HG03064 (cell line): ENCODE data around the gene LGALS4.
"Not testable (repeated sequence)": the region's sequence is repeated elsewhere in the genome, so short reads cannot be mapped to it uniquely, and the experiment has no call there.

ENCODE experiments used
- ATAC-seq: cut with Tn5 transposase; IDR thresholded peaks from one replicate; pipeline ENCODE4 v1.9.1; 2021; ENCODE audit warnings: low read depth; ENCODE audit not compliant: unreplicated experiment

Gene LGALS4

DNA sequence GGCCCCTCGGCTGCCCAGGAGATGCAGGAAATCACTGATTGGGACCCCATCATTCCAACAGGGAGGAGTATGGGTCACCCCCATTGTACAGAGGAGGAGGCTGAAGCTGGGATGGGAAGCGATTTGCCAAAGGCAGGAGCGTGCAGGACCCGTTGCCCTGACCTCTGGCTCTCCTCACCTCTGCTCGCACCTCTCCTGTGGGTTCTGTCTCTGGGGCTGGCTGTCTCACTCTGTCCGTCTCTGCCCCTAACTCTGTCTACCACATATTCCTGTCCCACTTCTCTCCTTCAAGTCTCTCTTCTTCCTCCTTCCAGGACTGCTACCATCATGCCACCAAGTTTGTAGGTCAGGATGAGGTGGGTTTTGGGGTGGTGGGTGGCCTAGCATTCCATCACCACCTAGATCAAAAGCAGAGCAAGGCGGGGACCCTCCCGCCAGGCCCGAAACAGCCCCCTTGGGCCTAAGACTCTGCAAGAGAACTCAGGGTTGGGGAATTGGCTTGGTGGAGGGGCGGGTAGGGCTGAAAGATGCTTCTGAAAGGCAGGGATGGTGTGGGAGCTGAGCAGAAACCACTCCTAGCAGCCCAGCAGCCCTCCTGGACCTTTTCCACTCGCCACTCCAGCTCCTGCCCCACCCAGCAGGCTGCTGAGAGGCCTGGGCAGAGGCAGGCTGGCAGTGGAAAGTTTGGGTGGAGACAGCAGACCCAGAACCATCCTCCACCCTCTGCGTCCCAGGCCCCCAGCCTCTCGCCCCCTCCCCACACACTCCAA lies 38.4 kb downstream of the LGALS4 start:
- ATAC-seq: no peak

DNA sequence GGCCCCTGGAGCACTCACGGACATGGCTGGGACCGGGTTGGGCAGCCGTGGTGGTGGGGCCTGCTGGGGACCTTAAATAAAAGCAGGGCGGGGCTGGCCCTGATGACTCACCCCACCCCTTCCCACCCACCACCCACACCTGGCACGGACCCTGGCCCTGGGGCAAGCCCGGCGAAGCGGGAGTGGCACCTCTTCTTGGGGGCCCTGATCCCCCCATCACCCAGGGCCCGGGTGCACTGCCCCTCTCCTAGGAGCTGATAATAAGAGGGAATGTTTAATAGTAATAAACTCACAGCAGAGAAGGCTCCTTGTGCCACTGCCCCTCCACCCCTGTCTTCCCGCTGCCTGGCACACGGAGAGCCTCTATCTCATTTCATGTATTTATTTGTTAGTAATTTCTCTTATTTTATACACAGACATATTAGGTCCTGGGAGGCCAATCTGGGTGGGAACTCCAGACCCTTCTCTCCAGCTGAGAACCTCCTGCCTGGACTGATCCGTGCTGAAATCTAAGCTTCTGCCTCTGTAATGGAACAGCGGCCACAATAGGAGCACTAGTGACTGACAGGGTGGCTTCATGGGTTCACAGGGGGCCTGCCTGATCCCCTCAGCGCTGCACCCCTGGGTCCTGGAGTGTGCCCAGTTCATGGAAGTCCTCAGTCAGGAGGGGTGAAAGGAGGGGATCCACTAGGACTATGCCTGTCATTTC lies 39.1 kb downstream of the LGALS4 start, which contains the start of gene LGALS7:
Gene LGALS7, minus strand, starts transcription at position 49 of the 709 bp plus-strand sequence. Its CDS starts 25 bp downstream, at position 24.
- ATAC-seq: no peak

GRCh38 chr19:38771569-38771968 lies 41.2 kb downstream of the LGALS4 start:
- ATAC-seq: not testable (repeated sequence)

GRCh38 chr19:38770949-38771275 lies 41.8 kb downstream of the LGALS4 start:
- ATAC-seq: not testable (repeated sequence)

GRCh38 chr19:38770228-38770948 lies 42.4 kb downstream of the LGALS4 start:
- not testable (repeated sequence) for ATAC-seq

DNA sequence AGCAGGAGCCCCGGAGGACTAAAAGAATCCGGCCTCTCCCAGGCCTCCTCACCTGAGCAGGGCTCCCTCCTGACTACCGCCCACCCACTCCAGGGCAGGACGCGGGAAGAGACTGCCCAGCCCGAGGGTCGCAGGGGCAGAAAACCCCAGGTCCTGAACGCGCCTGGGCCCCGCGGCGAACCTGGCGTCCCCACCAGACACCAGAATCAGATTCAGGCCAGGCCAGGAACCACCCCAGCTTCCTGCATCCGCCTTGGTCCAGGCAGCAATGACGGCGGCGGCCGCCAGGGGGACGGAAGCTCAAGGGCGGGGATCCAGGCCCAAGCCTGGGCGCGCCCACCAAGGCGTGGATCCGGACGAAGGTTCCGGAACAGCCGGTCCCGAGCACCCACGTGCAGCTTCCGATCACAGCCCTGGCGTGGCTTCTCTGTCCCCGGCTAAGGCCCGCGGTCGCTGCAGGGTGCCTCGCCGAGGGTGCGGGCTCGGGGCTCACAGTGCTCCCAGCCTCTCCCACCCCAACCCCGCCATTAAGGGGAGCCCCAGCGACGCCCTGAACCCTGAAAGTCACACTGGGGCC lies 43.0 kb downstream of the LGALS4 start:
- ATAC-seq: no peak

GRCh38 chr19:38766276-38767047 lies 46.3 kb downstream of the LGALS4 start:
- ATAC-seq: no peak

- ATAC-seq: no peak
Measured at GRCh38 chr19:38765214-38765613, 47.5 kb downstream of the LGALS4 start.

DNA sequence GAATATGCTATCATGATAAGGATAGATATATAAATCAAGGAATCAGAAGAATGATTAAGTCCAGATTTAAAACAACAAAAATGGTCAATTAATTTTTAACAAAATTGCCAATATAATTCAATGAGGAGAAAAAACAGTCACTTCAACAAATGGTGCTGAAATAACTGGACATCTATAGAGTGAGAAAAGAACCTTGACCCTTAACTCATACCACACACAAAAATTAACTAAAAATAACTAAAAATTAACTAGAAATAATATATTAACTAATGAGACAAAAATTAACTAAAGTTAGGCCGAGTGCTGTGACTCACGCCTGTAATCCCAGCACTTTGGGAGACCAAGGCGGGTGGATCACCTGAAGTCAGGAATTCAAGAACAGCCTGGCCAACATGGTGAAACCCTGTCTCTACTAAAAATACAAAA lies 48.9 kb downstream of the LGALS4 start:
- ATAC-seq: no peak

- not testable (repeated sequence) for ATAC-seq
Measured at GRCh38 chr19:38761884-38762389, 50.8 kb downstream of the LGALS4 start.

- not testable (repeated sequence) for ATAC-seq
Measured at GRCh38 chr19:38760805-38761517, 51.8 kb downstream of the LGALS4 start.

- ATAC-seq: no peak
Measured at GRCh38 chr19:38759590-38760003, 53.1 kb downstream of the LGALS4 start.

GRCh38 chr19:38754196-38754595 lies 58.5 kb downstream of the LGALS4 start:
- ATAC-seq: not testable (repeated sequence)

DNA sequence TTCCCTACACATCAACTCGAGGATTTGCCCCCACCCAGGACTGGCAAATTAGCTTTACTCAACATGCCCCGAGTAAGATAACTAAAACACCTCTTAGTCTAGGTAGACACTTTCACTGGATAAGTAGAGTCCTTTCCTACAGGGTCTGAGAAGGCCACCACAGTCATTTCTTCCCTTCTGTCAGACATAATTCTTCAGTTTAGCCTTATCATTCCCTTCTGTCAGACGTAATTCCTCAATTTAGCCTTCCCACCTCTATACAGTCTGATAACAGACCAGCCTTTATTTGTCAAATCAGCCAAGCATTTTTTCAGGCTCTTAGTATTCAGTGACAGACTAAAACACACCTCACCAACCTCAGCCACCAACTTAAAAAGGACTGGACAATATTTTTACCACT lies 59.0 kb downstream of the LGALS4 start:
- not testable (repeated sequence) for ATAC-seq
